ENCODE data around the gene ODAD2.

Gene ODAD2

DNA sequence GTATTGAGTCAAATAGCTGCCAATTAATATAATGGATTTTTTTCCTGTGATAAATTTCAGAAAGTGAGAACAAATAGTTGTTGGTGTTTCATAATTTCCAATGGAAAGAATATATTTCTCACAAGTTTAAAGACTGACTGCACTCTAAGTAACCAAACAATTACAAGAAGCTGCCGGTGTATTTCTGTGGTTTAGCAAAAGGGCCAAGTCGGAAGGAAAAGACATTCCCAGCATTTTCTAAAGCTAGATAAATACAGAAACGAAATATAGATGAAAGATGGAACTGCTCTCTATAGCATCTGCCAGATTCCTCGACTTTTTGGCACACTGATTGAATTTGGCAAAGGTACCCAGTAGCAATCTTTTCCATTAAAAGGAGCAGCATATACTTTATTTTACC lies 160.5 kb downstream of the ODAD2 start:
- no peak for DNase-seq

- DNase-seq: no peak
Observed at GRCh38 chr10:27834476-27834875, 164.4 kb downstream of the ODAD2 start.

- DNase-seq: no peak
Observed at GRCh38 chr10:27833792-27834191, 165.1 kb downstream of the ODAD2 start.

DNA sequence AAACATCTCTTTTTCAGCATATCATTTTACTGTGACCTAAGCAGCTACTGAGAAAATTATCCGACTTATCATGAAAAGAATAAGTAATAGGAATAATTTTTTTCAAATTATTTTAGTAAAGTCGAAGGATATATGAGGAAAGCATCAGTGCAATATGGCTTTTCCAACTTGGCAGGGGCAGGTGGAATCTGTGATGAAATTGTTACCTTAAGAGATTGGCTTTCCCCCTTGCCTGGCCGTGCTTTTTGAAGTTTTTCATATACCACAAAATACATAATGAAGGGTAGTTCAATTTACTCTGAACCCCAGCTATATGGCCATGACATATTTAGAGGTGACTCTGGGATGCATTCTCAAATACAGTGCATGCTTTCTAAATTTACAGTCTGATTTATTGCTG lies 166.1 kb downstream of the ODAD2 start:
- no peak for DNase-seq

GRCh38 chr10:27826369-27826768 lies 172.5 kb downstream of the ODAD2 start:
- no peak for DNase-seq

- no peak for DNase-seq
Observed at GRCh38 chr10:27822301-27822700, 176.6 kb downstream of the ODAD2 start.

GRCh38 chr10:27820637-27821036 lies 178.2 kb downstream of the ODAD2 start:
- no peak for DNase-seq

DNA sequence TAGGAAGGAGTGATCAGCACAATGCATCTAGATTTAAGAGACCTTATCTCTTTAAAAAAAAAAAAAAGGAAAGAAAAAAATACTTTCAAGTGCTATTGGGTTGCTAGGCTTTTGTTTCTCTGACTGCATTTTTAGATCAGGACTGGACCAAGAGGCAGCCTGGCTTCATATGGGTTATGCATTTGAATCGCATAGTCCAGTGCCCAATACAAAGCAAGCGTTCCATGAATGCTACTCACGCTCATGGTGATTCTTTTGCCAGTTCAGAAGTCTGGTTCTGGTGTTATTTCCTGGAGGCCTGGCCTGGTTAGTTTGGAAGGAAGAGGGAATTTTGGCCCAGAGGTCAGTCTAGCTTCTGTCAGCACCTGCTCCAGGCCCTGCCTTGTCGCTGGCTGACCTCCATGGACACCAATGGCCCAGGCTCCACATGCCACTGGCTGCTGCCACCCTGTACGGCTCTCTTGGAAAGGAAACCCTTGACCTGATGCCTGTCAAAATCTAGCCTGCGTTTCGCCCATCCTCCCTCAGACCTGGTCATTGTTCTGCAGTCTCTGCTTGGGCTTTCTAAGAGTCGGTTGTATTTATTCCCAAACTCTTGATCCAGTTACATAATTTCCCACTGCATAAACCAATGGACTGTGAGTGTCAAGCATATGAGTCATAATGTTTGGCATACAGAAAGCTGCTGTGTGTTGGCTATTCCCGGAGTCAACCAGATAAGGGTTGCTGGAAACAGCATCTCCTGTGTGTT lies 178.9 kb downstream of the ODAD2 start:
- DNase-seq: no peak

DNA sequence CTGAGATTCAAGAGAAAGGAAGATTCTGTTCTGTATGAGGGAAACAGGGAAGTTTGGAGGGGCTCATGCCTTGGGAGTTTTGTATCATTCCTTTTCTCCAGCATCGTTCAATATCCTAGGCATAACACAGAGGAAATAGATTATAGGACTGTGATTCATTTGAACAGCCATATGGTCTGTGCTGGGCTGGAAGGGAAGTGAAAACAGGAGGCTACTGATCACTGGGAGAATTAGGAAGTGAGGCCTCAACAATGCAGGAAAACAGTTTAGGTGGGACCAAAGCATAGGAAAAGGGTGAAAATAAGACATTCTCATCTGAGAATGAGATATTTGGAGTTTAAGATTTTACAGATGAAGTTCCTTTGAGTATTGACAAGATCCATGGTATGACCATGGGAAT lies 182.6 kb downstream of the ODAD2 start:
- no peak for DNase-seq

DNA sequence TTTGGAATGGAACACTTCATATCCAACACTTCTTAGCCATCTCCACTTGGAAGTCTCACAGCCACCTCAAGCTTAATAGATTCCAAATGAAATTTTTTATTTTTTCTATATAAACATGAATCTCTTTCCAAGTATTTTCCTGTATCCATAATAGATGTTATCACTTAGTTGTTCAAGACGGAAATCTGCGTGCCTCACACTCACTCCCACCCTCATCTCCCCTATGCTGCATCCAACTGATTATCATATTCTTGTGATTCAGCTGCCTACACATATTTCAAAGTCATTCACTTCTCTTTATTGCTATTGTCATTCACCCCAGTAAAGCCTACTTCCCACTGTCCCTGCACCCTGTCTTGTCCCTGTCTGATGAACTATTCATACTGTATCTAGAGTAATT lies 183.0 kb downstream of the ODAD2 start:
- no peak for DNase-seq

DNA sequence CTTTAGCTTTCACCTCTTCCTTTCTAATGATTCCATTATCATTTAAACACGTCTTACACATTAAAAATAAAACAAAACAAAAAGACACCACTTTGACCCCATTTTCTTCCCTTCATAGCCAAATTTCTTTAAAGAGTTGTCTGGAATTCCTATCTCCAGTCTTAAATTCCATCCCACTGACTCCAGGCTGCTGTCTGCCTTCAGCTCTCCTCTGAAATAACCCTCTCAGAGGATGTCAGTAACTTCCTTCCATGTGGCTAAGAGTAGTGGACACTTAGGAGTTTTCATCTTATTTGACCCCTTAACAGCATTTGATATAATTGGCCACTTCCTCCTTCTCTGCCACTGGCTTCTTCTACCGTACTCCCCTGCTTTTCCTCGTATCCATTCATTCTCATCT lies 183.6 kb downstream of the ODAD2 start:
- no peak for DNase-seq

- no peak for DNase-seq
Observed at GRCh38 chr10:27805180-27805579, 193.7 kb downstream of the ODAD2 start.

DNA sequence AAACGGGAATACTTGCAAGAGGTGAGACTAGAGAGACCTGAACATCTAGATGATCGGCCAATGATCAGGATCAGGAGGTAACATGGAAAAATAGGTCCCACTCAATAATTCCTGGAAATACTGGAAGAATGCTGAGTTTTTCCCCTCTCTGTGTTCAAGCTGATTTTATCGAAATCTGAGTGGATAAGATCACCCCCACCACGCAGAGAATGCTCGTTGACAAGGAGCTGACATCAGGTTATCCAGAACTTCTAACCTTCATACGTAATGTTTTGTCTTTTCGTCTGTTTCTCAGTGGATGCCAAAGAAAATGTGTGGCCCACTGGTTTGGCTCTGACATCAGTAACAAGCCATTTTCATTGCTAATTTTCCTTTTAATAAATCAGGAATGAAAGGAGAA lies 194.7 kb downstream of the ODAD2 start:
- DNase-seq: no peak

DNA sequence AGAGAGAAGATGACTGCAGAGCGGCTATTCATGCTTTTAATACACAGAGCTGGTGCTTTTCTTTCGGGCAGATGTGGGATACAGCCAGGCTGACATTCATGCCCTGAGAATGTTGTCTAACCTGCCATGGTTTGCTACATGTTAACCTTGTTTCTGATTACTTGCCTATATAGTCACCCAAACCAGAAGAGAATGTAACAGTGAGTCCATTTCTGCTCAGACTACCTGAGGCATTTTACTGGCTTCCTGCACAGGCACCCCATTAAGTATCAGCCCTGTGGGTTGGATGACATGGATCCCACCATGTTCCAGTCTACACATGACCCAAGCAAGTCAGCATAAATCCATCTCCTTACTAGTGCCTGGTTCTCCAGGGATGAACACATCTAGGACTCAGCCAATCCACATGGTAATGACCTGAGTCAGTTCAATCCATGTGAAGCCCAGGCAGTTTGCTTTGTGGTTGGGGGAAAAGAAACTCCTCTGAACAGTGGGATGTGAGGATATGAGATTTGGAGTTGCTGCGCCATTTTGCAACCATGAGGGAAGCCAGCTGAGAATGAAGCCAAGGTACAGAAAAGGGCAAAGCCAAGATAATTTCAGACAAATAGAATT lies 197.6 kb downstream of the ODAD2 start:
- DNase-seq: no peak

GRCh38 chr10:27799046-27799445 lies 199.8 kb downstream of the ODAD2 start:
- DNase-seq: no peak

- peak; percentile 36 for DNase-seq
Observed at GRCh38 chr10:27794157-27794556, 204.7 kb downstream of the ODAD2 start.

DNA sequence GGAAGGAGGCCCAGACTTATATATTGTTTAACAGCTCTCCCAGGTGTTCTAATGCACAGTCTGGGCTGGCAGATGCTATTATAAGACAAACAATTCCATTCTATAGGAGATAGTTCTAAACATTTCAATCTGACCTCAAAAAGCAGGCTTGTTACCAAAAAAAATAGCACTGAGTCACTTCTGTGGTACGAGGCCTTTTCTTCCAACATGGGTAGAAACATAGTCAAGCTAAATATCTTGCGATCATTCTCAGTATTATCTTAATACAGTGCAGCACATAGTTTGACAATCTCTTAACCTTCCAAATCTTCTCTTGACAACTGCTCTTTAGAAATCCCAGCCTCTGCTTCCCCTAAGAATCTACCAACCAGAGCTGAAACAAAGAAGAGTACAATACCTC lies 206.7 kb downstream of the ODAD2 start:
- no peak for DNase-seq

DNA sequence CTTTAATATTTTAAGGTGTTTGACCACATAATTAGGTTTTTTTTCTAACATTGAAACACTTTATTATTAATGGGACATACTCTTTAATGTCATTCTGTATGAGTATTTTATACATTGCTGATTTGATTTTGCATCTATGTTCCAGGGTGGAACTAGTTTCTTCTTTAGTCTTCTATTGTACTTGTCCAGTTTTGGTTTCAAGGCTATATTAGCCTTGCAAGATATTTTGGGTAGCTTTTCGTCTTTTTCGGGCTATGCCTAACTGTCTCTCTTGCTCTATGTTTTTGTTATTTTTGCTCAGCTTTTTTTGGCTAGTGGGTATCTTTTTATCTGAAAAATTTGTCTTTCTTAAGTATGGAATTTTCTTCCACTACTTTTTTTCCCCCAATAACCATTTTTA lies 214.6 kb downstream of the ODAD2 start:
- no peak for DNase-seq

DNA sequence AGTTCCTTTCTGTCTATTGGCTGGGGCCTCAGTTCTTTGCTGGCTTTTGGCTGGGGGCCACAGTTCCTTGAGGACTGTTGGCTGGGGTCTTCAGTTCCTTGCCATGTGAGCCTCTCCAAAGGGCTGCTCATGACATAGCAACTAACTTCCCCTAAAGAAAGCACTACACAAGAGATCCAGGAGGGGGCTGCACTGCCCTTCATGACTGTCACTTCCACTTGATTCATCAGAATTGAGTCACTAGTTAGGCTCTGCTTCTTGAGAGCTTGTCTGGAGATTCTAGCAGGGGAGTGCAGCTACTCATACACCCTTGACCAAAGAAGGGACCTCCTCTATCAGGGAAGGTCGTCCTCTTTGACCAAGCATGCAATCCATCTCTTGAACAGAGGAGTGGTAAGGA lies 215.2 kb downstream of the ODAD2 start:
- peak; percentile 47 for DNase-seq

DNA sequence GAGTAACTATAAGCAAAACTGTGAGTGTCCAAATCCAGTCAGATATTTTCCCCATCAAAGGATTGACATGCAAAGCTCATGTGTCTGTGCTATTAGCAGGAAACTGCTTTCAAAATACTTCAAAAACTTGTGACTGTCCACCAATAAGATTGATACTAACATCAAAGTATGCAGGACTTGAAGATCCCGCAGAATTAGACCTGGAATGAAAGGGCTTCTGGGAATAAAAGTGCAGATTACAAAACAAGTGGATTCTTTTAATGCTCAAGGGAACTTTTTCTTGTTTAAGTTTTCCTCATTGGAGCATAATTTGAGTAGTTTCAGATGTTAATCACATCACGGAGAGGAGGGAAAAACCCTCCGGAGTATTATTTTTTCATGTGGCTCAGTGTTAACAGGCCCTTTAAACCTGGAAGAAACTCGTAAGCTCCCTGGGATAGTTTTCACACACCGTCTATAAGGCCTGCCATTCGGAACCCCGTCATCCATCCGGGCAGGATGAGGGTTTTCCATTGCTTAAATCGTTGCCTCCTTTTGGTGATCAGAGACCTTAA lies 219.3 kb downstream of the ODAD2 start:
- no peak for DNase-seq

DNA sequence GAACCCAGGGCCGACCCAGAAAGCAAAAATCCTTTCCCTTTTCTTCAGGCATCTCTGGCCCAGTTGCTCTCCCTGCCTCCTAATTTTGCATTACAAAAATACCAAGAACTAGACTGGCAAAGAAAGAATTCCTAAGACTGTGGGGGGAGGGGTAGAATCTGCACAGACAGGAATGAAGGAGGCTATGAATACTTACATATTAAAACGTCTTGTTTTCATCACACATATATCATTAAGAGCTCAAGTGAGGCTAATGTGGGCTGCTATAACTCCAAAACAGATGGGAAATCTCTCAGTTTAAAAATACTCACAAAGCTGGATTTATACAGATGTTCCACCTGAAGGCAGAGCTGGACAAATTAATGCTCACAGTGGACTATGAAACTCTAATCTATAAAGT lies 224.0 kb downstream of the ODAD2 start:
- no peak for DNase-seq

GRCh38 chr10:27771231-27771630 lies 227.6 kb downstream of the ODAD2 start:
- DNase-seq: no peak

DNA sequence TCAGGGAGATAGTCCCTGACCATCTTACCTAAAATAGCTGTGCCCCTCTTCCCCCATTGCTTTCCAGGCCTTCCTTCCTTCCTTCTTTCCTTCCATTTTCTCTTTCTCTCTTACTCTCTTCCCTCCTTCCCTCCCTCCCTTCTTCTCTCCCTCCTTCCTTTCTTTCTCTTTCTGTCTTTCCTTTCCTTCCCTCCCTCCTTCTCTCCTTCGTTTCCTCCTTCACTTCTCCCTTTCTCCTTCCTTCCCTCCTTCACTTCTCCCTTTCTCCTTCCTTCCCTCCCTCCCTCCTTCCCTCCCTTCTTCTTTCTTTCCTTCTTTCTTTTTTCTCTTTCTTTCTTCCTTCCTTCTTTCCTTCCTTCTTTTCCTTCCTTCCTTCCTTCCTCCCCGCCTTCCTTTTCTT lies 228.7 kb downstream of the ODAD2 start:
- no peak for DNase-seq

Data from NCI-H82 (cell line).